MCF 10A (cell line): Measurements from ENCODE around the gene CENPX. TPM values are rescaled to one million over a fixed set of nuclear protein-coding genes. Genes with fewer than 3 reads are reported as not detected.

Experiments
- BruUV-seq: library from RNA; stranded (reverse); fragments of 400-500 nt; replicated peaks from 2 replicates; lab custom pipeline; 2021; lab: Mats Ljungman, UMichigan
- CTCF ChIA-PET: fragments of 300-600 bp; sonication (Branson Sonifier 250); formaldehyde crosslinking; extraction: SDS; loops from one replicate; lab custom pipeline; 2021; ENCODE audit warnings: antibody characterized with exemption, inconsistent platforms; lab: Yijun Ruan, JAX
- POLR2A ChIA-PET: fragments of 300-600, 350-650 bp; sonication (Branson Sonifier 250); formaldehyde crosslinking; extraction: SDS; loops from one replicate; lab custom pipeline; 2020; ENCODE audit warnings: antibody characterized with exemption, inconsistent platforms; lab: Yijun Ruan, JAX
- DNase-seq: peaks from one replicate; pipeline ENCODE4 v3.0.0-alpha.2; 2018; ENCODE audit not compliant: unreplicated experiment
- H3K27ac Mint-ChIP-seq: one replicate; pipeline ENCODE4 v1.8.0; 2022; ENCODE audit warnings: mild to moderate bottlenecking, low read depth, mixed read lengths; ENCODE audit not compliant: unreplicated experiment
- H3K27me3 Mint-ChIP-seq: one replicate; pipeline ENCODE4 v1.8.0; 2022; ENCODE audit warnings: mixed read lengths; ENCODE audit not compliant: insufficient read depth, unreplicated experiment
- H3K36me3 Mint-ChIP-seq: one replicate; pipeline ENCODE4 v1.8.0; 2022; ENCODE audit warnings: mild to moderate bottlenecking, moderate library complexity, mixed read lengths; ENCODE audit not compliant: insufficient read depth, unreplicated experiment
- H3K4me1 Mint-ChIP-seq: one replicate; pipeline ENCODE4 v1.8.0; 2022; ENCODE audit warnings: mixed read lengths; ENCODE audit not compliant: insufficient read depth, unreplicated experiment
- H3K4me3 Mint-ChIP-seq: one replicate; pipeline ENCODE4 v1.8.0; 2022; ENCODE audit warnings: mild to moderate bottlenecking, moderate library complexity, mixed read lengths; ENCODE audit not compliant: unreplicated experiment
- H3K9me3 Mint-ChIP-seq: one replicate; pipeline ENCODE4 v1.8.0; 2022; ENCODE audit warnings: mixed read lengths; ENCODE audit not compliant: unreplicated experiment
- intact Hi-C: fragments of 100-400 bp; cut with micrococcal nuclease; formaldehyde crosslinking; loops from 2 replicates; pipeline ENCODE4 v1.14.1; 2022
- total RNA-seq: library from RNA; stranded (reverse); gene quantifications from 2 replicates; pipeline ENCODE4 v1.2.3, GENCODE V29; 2022
- TF ChIP-seq, protein P1 (sequence below): fragments of 200-600 bp; IDR thresholded peaks from one replicate; pipeline ENCODE4 v1.8.0; 2022; ENCODE audit warnings: antibody characterized with exemption, mild to moderate bottlenecking; ENCODE audit not compliant: unreplicated experiment

The CENPX gene
- total RNA-seq, 1 experiment from 2014 or later, result 35.6 TPM

DNA sequence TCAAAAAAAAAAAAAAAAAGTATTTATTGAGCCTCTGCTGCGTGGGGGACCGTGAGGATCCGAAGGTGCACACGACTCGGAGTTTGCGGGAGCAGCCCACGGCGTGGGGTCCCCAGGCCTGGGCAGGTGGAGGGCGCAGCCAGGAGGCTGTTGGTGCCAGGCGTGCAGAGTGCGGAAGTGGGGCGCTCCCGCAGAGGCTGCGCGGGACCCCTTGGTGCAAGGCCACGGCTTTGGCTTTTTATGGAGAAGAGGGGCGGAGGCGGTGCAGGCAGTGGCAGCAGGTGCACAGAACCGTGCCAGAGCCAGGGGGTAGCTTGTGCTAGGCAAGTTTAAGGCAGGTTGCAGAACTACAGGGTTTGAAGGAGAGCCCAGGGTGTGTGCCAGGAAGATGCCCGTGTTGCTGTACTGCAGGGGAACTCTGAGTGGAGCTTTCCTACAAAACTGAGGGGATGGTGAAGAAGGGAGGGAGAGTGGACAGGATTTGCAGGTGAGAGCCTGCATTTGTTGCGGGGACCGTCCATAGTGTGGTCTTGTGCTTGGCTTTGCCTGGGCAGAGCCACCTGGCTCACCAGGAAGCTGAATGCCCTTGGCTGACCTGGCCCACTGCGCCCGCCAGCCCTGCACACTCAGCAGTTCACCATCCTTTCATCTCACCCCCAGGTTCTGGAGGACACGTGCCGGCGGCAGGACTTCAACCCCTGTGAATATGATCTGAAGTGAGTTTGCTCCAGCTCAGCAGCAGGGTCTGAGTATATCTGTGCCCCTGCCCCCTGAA lies 44.0 kb downstream of the CENPX start:
- Mint-ChIP-seq H3K36me3 (peaks cover 8% of the 10 kb centered on the region), H3K27me3 (no peaks in the 10 kb centered on the region), H3K4me3 (peak overlapping the region; percentile 97), H3K9me3 (no peaks in the 10 kb centered on the region), H3K27ac (peak overlapping the region; percentile 46), H3K4me1 (peaks cover 29% of the 10 kb centered on the region)
- ChIA-PET POLR2A (interaction anchor here (0.8 to 5.0 kb wide), 6 partner anchors 12 to 56 kb away, joined by 3 to 55 read pairs (median 5); no protein-coding TSS in a partner anchor), CTCF (interaction anchor here (0.6 to 1.4 kb wide), 3 partner anchors 18 to 58 kb away, joined by 3 to 4 read pairs (median 3); no protein-coding TSS in a partner anchor)
- TF ChIP-seq, protein P1, sequence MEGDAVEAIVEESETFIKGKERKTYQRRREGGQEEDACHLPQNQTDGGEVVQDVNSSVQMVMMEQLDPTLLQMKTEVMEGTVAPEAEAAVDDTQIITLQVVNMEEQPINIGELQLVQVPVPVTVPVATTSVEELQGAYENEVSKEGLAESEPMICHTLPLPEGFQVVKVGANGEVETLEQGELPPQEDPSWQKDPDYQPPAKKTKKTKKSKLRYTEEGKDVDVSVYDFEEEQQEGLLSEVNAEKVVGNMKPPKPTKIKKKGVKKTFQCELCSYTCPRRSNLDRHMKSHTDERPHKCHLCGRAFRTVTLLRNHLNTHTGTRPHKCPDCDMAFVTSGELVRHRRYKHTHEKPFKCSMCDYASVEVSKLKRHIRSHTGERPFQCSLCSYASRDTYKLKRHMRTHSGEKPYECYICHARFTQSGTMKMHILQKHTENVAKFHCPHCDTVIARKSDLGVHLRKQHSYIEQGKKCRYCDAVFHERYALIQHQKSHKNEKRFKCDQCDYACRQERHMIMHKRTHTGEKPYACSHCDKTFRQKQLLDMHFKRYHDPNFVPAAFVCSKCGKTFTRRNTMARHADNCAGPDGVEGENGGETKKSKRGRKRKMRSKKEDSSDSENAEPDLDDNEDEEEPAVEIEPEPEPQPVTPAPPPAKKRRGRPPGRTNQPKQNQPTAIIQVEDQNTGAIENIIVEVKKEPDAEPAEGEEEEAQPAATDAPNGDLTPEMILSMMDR, result no peak
- no peak for DNase-seq
- BruUV-seq, result no TSS peak
- intact Hi-C loops, result no loop called here

DNA sequence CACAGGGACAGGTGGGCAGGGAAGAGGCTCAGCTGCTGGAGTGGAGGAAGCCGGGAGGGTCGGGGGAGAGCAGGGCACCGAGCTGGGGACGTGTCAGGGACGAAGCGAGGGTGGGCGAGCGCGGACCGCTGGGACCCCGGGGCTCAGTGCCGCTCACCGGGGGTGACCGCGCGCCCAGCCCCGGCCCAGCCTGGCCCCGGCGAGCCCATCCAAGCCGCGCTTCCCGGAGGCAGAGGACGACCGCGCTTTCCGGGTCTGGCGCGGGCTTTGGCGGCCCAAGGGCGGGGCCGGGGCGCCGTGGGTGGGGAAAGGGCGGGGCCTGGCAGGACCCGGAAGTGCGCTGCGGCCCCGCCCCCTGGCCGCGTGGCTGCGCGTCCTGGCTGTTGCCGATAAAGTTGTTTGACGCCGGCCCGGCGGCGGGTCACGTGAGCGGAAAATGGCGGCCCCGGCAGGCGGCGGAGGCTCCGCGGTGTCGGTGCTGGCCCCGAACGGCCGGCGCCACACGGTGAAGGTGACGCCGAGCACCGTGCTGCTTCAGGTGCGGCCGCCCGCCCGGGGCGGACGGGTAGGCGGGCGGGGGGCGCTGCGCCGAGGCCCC lies 45.4 kb downstream of the CENPX start, which contains the start of gene ASPSCR1:
TSS of gene ASPSCR1 (plus strand) at position 419 of the 598 bp plus-strand sequence. CDS start at position 437, 18 bp downstream.
- Mint-ChIP-seq H3K27me3 (no peaks in the 10 kb centered on the region), H3K4me3 (peak within 1 kb of the TSS; percentile 97), H3K27ac (peak within 1 kb of the TSS; percentile 88), H3K36me3 (peaks cover 8% of the 10 kb centered on the region), H3K9me3 (no peaks in the 10 kb centered on the region), H3K4me1 (peaks cover 24% of the 10 kb centered on the region)
- ChIA-PET POLR2A (interaction anchor here (0.7 to 1.7 kb wide), 9 partner anchors 9 to 60 kb away, joined by 3 to 13 read pairs (median 5); partner anchors contain the start of genes CENPX, LRRC45 and SIRT7), CTCF (interaction anchor here (0.6 to 0.7 kb wide), 3 partner anchors 17 to 1970 kb away, joined by 3 read pairs; no protein-coding TSS in a partner anchor)
- TF ChIP-seq, protein P1, result no peak
- intact Hi-C loops, result loop anchor here (2.0 kb wide), 1 partner anchor 25 kb away; no protein-coding TSS in a partner anchor
- DNase-seq, result peak; percentile 85
- no TSS peak for BruUV-seq

DNA sequence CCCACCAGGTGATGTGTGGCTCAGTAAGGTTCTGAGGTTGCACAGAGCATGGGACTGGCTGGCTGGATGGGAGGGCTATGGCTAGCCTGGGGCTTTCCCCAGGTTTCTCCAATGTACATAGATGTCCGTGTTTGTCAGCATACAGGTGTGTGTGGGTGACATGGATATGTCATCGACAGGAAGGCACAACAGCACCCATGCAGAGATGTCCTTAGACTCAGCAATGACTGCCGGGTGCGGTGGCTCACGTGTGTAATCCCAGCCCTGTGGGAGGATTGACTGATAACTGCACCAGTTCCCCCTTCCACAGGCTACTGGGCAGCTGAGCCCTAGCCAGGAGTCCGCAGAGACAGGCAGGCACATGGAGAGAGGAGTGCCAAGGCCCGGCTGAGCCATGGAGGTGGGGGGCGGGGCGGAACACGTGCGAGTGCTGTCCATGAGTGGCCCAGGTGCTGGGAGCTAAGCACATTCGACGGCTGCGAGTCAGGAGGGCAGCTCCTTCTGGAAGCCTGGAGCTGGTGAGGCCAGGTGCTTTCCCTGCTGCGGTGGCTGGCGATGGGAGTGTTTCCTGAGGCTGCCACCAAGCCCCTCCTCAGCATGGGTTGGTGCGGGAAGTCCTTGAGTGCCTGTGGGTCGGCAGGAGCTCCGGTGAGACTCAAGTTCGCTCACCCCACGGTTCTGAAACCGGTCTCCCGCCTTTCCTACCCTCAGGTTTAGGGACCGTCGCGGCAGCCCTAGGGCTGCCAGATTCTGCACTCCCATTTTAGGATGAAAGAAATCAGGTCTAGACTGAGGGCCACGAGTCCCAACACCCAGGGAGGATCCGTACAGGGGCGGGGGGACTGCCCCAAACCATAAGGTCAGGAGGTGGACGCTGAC lies 46.1 kb downstream of the CENPX start:
- TF ChIP-seq, protein P1, result no peak
- no peak for DNase-seq
- TSS peak; percentile 22 for BruUV-seq
- no peaks in the 10 kb centered on the region for H3K9me3 Mint-ChIP-seq
- ChIA-PET CTCF (interaction anchor here (0.6 to 0.7 kb wide), 2 partner anchors 16 to 28 kb away, joined by 3 read pairs; no protein-coding TSS in a partner anchor), POLR2A (interaction anchor here (0.7 to 1.7 kb wide), 9 partner anchors 8 to 59 kb away, joined by 3 to 10 read pairs (median 4); partner anchors contain the start of genes CENPX, LRRC45 and SIRT7)
- peak overlapping the region; percentile 97 for H3K4me3 Mint-ChIP-seq
- H3K27ac Mint-ChIP-seq, result peak overlapping the region; percentile 88
- no peaks in the 10 kb centered on the region for H3K27me3 Mint-ChIP-seq
- peaks cover 19% of the 10 kb centered on the region for H3K4me1 Mint-ChIP-seq
- intact Hi-C loops, result loop anchor here (2.0 kb wide), 1 partner anchor 26 kb away; no protein-coding TSS in a partner anchor
- H3K36me3 Mint-ChIP-seq, result peaks cover 8% of the 10 kb centered on the region
